Endodermal cell (in vitro differentiated cells): ENCODE measurements around the gene SLC25A45. TPM values are rescaled to one million over a fixed set of nuclear protein-coding genes. Genes with fewer than 3 reads are reported as not detected.

Source experiments
- DNase-seq: peaks from one replicate; pipeline ENCODE4 v3.0.0-alpha.2; 2017
- H3K27ac ChIP-seq: 2 replicates; pipeline ENCODE4 v1.5.1; 2013; ENCODE audit warnings: mild to moderate bottlenecking, low read depth, low read length, moderate library complexity
- H3K27me3 ChIP-seq: 2 replicates; pipeline ENCODE4 v1.6.1; 2013; ENCODE audit warnings: mild to moderate bottlenecking, low read length, moderate library complexity; ENCODE audit not compliant: insufficient read depth, control insufficient read depth, poor library complexity, severe bottlenecking
- H3K36me3 ChIP-seq: 2 replicates; pipeline ENCODE4 v1.7.0; 2013; ENCODE audit warnings: mild to moderate bottlenecking, low read length, moderate library complexity; ENCODE audit not compliant: control insufficient read depth, insufficient read depth
- H3K4me1 ChIP-seq: one replicate; pipeline ENCODE4 v1.7.0; 2013; ENCODE audit warnings: low read length; ENCODE audit not compliant: control insufficient read depth, insufficient read depth
- H3K4me3 ChIP-seq: 2 replicates; pipeline ENCODE4 v1.5.1; 2013; ENCODE audit warnings: mild to moderate bottlenecking, low read length, moderate library complexity
- H3K9ac ChIP-seq: 2 replicates; pipeline ENCODE4 v1.6.1; 2013; ENCODE audit warnings: mild to moderate bottlenecking, low read length, moderate library complexity; ENCODE audit not compliant: poor library complexity, severe bottlenecking; ENCODE audit errors: extremely low read depth
- H3K9me3 ChIP-seq: 2 replicates; pipeline ENCODE4 v1.6.1; 2013; ENCODE audit warnings: mild to moderate bottlenecking, low read length, moderate library complexity; ENCODE audit not compliant: control insufficient read depth
- H3K27ac Mint-ChIP-seq: 2 replicates; pipeline ENCODE4 v1.8.0; 2020; ENCODE audit warnings: mixed read lengths
- H3K27me3 Mint-ChIP-seq: 2 replicates; pipeline ENCODE4 v1.8.0; 2021; ENCODE audit warnings: mild to moderate bottlenecking, mixed read lengths; ENCODE audit not compliant: insufficient read depth
- H3K36me3 Mint-ChIP-seq: 2 replicates; pipeline ENCODE4 v1.8.0; 2020; ENCODE audit warnings: low read depth, mixed read lengths
- H3K4me1 Mint-ChIP-seq: 2 replicates; pipeline ENCODE4 v1.8.0; 2020; ENCODE audit warnings: mixed read lengths
- H3K4me3 Mint-ChIP-seq: 2 replicates; pipeline ENCODE4 v1.8.0; 2020; ENCODE audit warnings: mild to moderate bottlenecking, moderate library complexity, mixed read lengths
- H3K9me3 Mint-ChIP-seq: 2 replicates; pipeline ENCODE4 v1.8.0; 2020; ENCODE audit warnings: mild to moderate bottlenecking, mixed read lengths
- WGBS, 2 experiments: methylation state at CpG; one replicate each; pipeline versions ENCODE4 v1.1.5 to v1.1.7; 2013; ENCODE audit warnings: missing lambda C conversion rate in 2 of 2, mixed read lengths in 1 of 2; ENCODE audit not compliant: insufficient coverage in 1 of 2, insufficient read length in 1 of 2; 5-methylcytosine and 5-hydroxymethylcytosine counted together
- total RNA-seq, 2 donors: library from RNA; stranded (reverse); fragmentation: NEBNext Ultra II Directional in 1 of 2; extraction: Animal tissue kit (Norgen Biotek cat#: 25700) in 1 of 2; gene quantifications; 2 replicates in 1 of 2; 3 replicates in 1 of 2; pipeline ENCODE4 v1.2.1, GENCODE V29; 2021
- TF ChIP-seq, protein P1 (sequence below): fragments of 200-600 bp; sonication (generic); conservative IDR thresholded peaks from 2 replicates; pipeline ENCODE4 v1.5.0; 2021; ENCODE audit warnings: antibody characterized with exemption, mild to moderate bottlenecking

SLC25A45 gene
- total RNA-seq, 2 donors from 2014 or later, result 3.0 to 6.3 TPM

GRCh38 chr11:65373839-65374580 is 8.4 kb downstream of the SLC25A45 start:
- Mint-ChIP-seq H3K4me1 (peaks cover 6% of the 10 kb centered on the region), H3K4me3 (no peak overlapping the region), H3K27me3 (no peaks in the 10 kb centered on the region), H3K36me3 (no peaks in the 10 kb centered on the region), H3K9me3 (no peaks in the 10 kb centered on the region), H3K27ac (no peak overlapping the region)
- no peaks in the 10 kb centered on the region for H3K9me3 ChIP-seq
- H3K4me1 ChIP-seq, result peaks cover 4% of the 10 kb centered on the region
- DNase-seq, result peak; percentile 39
- H3K36me3 ChIP-seq, result no peaks in the 10 kb centered on the region
- no peak overlapping the region for H3K4me3 ChIP-seq
- H3K27ac ChIP-seq, result no peak overlapping the region
- WGBS, 2 experiments, result 92 to 93% methylated on average over 10 to 14 of the region's 14 CpGs
- H3K9ac ChIP-seq, result no peak overlapping the region
- no peaks in the 10 kb centered on the region for H3K27me3 ChIP-seq
- TF ChIP-seq, protein P1, sequence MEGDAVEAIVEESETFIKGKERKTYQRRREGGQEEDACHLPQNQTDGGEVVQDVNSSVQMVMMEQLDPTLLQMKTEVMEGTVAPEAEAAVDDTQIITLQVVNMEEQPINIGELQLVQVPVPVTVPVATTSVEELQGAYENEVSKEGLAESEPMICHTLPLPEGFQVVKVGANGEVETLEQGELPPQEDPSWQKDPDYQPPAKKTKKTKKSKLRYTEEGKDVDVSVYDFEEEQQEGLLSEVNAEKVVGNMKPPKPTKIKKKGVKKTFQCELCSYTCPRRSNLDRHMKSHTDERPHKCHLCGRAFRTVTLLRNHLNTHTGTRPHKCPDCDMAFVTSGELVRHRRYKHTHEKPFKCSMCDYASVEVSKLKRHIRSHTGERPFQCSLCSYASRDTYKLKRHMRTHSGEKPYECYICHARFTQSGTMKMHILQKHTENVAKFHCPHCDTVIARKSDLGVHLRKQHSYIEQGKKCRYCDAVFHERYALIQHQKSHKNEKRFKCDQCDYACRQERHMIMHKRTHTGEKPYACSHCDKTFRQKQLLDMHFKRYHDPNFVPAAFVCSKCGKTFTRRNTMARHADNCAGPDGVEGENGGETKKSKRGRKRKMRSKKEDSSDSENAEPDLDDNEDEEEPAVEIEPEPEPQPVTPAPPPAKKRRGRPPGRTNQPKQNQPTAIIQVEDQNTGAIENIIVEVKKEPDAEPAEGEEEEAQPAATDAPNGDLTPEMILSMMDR, result no peak

DNA sequence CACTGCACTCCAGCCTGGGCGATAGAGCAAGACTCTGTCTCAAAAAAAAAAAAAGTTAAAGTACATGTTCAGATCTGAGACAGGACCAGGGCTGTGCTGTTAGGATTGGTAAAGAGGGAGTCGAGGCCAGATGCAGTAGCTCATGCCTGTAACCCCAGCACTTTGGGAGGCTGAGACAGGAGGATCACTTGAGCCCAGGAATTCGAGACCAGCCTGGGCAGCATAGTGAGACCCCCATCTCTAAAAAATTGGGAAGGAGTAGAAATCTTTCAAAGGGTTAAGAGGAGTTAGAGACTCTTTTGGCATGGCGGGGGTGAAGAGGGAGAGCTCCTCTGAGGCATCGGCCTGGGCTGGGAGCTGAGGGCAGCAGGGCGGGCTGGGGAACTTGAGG is 11.8 kb downstream of the SLC25A45 start:
- TF ChIP-seq, protein P1, result no peak
- H3K9me3 Mint-ChIP-seq, result no peaks in the 10 kb centered on the region
- no peak overlapping the region for H3K27ac ChIP-seq
- H3K4me3 ChIP-seq, result no peak overlapping the region
- WGBS, 2 experiments, result 92 to 97% methylated on average over 6 of the region's 6 CpGs
- DNase-seq, result no peak
- no peaks in the 10 kb centered on the region for H3K27me3 Mint-ChIP-seq
- H3K27me3 ChIP-seq, result no peaks in the 10 kb centered on the region
- no peak overlapping the region for H3K27ac Mint-ChIP-seq
- H3K36me3 Mint-ChIP-seq, result no peaks in the 10 kb centered on the region
- H3K4me1 Mint-ChIP-seq, result peaks cover 7% of the 10 kb centered on the region
- no peak overlapping the region for H3K9ac ChIP-seq
- H3K4me3 Mint-ChIP-seq, result no peak overlapping the region
- H3K36me3 ChIP-seq, result no peaks in the 10 kb centered on the region
- H3K4me1 ChIP-seq, result peaks cover 4% of the 10 kb centered on the region
- H3K9me3 ChIP-seq, result no peaks in the 10 kb centered on the region

DNA sequence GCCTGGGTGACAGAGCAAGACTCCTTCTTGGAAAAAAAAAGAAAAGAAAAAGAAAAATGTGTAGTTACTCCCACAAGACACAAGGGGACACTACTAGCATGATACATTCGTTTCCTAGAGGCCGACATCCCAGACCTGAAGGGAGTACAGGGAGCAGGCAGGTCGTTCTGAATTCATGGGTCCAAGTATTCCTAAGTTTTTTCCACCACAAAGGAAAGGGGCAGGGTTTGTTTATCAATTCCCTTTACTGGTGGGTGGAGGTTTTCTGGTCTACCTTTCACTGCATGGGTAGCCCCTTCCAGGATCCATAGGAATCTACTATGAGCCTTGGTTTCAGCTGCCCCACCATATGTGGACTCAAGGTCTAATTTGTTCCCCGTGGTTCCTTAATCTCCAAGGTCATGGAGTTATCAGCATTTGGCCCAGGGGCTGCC is 16.1 kb downstream of the SLC25A45 start:
- peaks cover 1% of the 10 kb centered on the region for H3K27me3 Mint-ChIP-seq
- no peak overlapping the region for H3K9ac ChIP-seq
- H3K4me3 Mint-ChIP-seq, result no peak overlapping the region
- WGBS, 2 experiments, result 16% methylated on average over 4 of the region's 4 CpGs
- H3K36me3 ChIP-seq, result no peaks in the 10 kb centered on the region
- H3K4me1 Mint-ChIP-seq, result peaks cover 11% of the 10 kb centered on the region
- peaks cover 3% of the 10 kb centered on the region for H3K4me1 ChIP-seq
- no peaks in the 10 kb centered on the region for H3K27me3 ChIP-seq
- H3K36me3 Mint-ChIP-seq, result no peaks in the 10 kb centered on the region
- peak overlapping the region; percentile 55 for H3K27ac Mint-ChIP-seq
- H3K27ac ChIP-seq, result no peak overlapping the region
- H3K4me3 ChIP-seq, result no peak overlapping the region
- DNase-seq, result peak; percentile 74
- TF ChIP-seq, protein P1, result peak; percentile 88
- H3K9me3 Mint-ChIP-seq, result no peaks in the 10 kb centered on the region
- no peaks in the 10 kb centered on the region for H3K9me3 ChIP-seq
